HCT116 (cell line): ENCODE results near the gene PROX1. TPM values are rescaled to one million over a fixed set of nuclear protein-coding genes. Genes with fewer than 3 reads are reported as not detected.

ENCODE experiments used
- ATAC-seq: fragments of 200-7000 bp; cut with Tn5 transposase; 2 replicates; pipeline ENCODE4 v1.9.1; 2020; ENCODE audit warnings: mild to moderate bottlenecking, moderate library complexity
- BruUV-seq: library from RNA; stranded (reverse); fragments of 400-500 nt; replicated peaks from 2 replicates; lab custom pipeline; 2021; lab: Mats Ljungman, UMichigan
- CTCF ChIA-PET: fragments of 300-600 bp; sonication (Branson Sonifier 250); formaldehyde crosslinking; loops from one replicate; lab custom pipeline; 2021; ENCODE audit warnings: antibody characterized with exemption; lab: Charles Lee
- POLR2A ChIA-PET: fragments of 300-600, 350-600 bp; sonication (Branson Sonifier 250); formaldehyde crosslinking; loops from one replicate; lab custom pipeline; 2021; ENCODE audit warnings: antibody characterized with exemption; lab: Charles Lee
- RAD21 ChIA-PET, 2 experiments: fragments of 300-600 bp; sonication (Branson Sonifier 250); formaldehyde crosslinking; loops; one replicate each; lab custom pipeline; 2023; ENCODE audit warnings: low total read pairs in 2 of 2; ENCODE audit not compliant: uncharacterized antibody in 2 of 2, unreplicated experiment in 2 of 2, low non-redundant PET in 1 of 2; lab: Charles Lee
- DNase-seq: peaks from one replicate; pipeline ENCODE4 v3.0.0-alpha.2; 2010; ENCODE audit warnings: low read depth, low spot score
- H2AFZ ChIP-seq: fragments of 200-600 bp; shearing (Covaris generic), sonication (generic); 2 replicates; pipeline ENCODE4 v1.6.1; 2017; ENCODE audit warnings: low read depth, mixed run types, mixed read lengths, antibody characterized with exemption, low read length; ENCODE audit not compliant: poor library complexity, severe bottlenecking
- H3K27ac ChIP-seq: 2 replicates; pipeline ENCODE4 v1.5.1; 2012; ENCODE audit warnings: low read depth, low read length
- H3K27me3 ChIP-seq: fragments of 200-600 bp; sonication (generic); 2 replicates; pipeline ENCODE4 v1.6.1; 2016; ENCODE audit warnings: mixed run types, low read length, mixed read lengths; ENCODE audit not compliant: insufficient read depth
- H3K36me3 ChIP-seq, 2 experiments: fragments of 200-500 bp in 1 of 2; fragments of 200-600 bp in 1 of 2; sonication (Bioruptor generic) in 1 of 2; sonication (generic) in 1 of 2; 2 replicates each; pipeline versions ENCODE4 v1.5.1 to v1.6.1; 2014 to 2016; ENCODE audit warnings: low read length in 2 of 2, inconsistent platforms in 1 of 2, mixed read lengths in 1 of 2, mixed run types in 1 of 2; ENCODE audit not compliant: insufficient read depth in 2 of 2, control insufficient read depth in 1 of 2
- H3K4me1 ChIP-seq, 2 experiments: fragments of 200-600 bp in 1 of 2; sonication (generic) in 1 of 2; 2 replicates each; pipeline versions ENCODE4 v1.5.1 to v1.6.1; 2012 to 2017; ENCODE audit warnings: low read length in 2 of 2, inconsistent platforms in 1 of 2, mild to moderate bottlenecking in 1 of 2, mixed read lengths in 1 of 2, mixed run types in 1 of 2, moderate library complexity in 1 of 2; ENCODE audit not compliant: insufficient read depth in 2 of 2, control insufficient read depth in 1 of 2
- H3K4me2 ChIP-seq: fragments of 200-600 bp; sonication (generic); 2 replicates; pipeline ENCODE4 v1.6.1; 2017; ENCODE audit warnings: mixed run types, low read length, mixed read lengths
- H3K4me3 ChIP-seq, 2 experiments: fragments of 200-600 bp in 1 of 2; sonication (generic) in 1 of 2; replicated peaks in 1 of 2; 2 replicates each; pipeline ENCODE4 v1.5.1; 2011 to 2016; ENCODE audit warnings: low read length in 2 of 2, control low read depth in 1 of 2, low read depth in 1 of 2, mild to moderate bottlenecking in 1 of 2, mixed read lengths in 1 of 2, mixed run types in 1 of 2
- H3K79me2 ChIP-seq: fragments of 200-600 bp; sonication (generic); 2 replicates; pipeline ENCODE4 v1.6.1; 2017; ENCODE audit warnings: mild to moderate bottlenecking, mixed run types, low read length, moderate library complexity, mixed read lengths; ENCODE audit not compliant: insufficient read depth
- H3K9ac ChIP-seq: fragments of 200-600 bp; sonication (generic); 2 replicates; pipeline ENCODE4 v1.6.1; 2016; ENCODE audit warnings: low read length, mixed read lengths
- H3K9me2 ChIP-seq: fragments of 200-600 bp; sonication (generic), shearing (Covaris generic); 2 replicates; pipeline ENCODE4 v1.6.1; 2017; ENCODE audit warnings: mixed run types, mild to moderate bottlenecking, moderate library complexity; ENCODE audit not compliant: insufficient read depth
- H3K9me3 ChIP-seq, 2 experiments: fragments of 200-500 bp in 1 of 2; fragments of 200-600 bp in 1 of 2; sonication (Bioruptor generic) in 1 of 2; sonication (generic) in 1 of 2; 2 replicates each; pipeline ENCODE4 v1.6.1; 2014 to 2017; ENCODE audit warnings: low read length in 2 of 2, mixed read lengths in 2 of 2, inconsistent platforms in 1 of 2, low read depth in 1 of 2, mild to moderate bottlenecking in 1 of 2, mixed run types in 1 of 2, moderate library complexity in 1 of 2; ENCODE audit not compliant: control insufficient read depth in 1 of 2, insufficient read depth in 1 of 2
- H4K20me1 ChIP-seq: fragments of 200-600 bp; sonication (generic), shearing (Covaris generic); 2 replicates; pipeline ENCODE4 v1.6.1; 2017; ENCODE audit warnings: mixed run types, mild to moderate bottlenecking, moderate library complexity; ENCODE audit not compliant: insufficient read depth
- EGR1 ChIP-seq: IDR thresholded peaks from 2 replicates; pipeline ENCODE4 v1.6.1; 2012; ENCODE audit warnings: low read depth
- FOSL1 ChIP-seq: IDR thresholded peaks from 2 replicates; pipeline ENCODE4 v1.6.1; 2012; ENCODE audit warnings: low read depth
- RAD21 ChIP-seq: IDR thresholded peaks from 2 replicates; pipeline ENCODE4 v1.6.1; 2012; ENCODE audit warnings: low read depth, mild to moderate bottlenecking
- intact Hi-C: fragments of 100-400 bp; cut with micrococcal nuclease; formaldehyde crosslinking; loops from 2 replicates; pipeline ENCODE4 v1.10.0; 2022
- total RNA-seq: library from RNA; stranded (reverse); gene quantifications from one replicate; pipeline ENCODE4 v1.2.1, GENCODE V29; 2021; ENCODE audit not compliant: unreplicated experiment
- TF ChIP-seq, protein P1 (sequence below), 3 experiments: fragments of 200-600 bp in 1 of 3; sonication (generic) in 1 of 3; IDR thresholded peaks in 2 of 3; conservative IDR thresholded peaks in 1 of 3; 2 replicates each; pipeline ENCODE4 v1.5.1; 2012 to 2017; ENCODE audit warnings: low read depth in 2 of 3, low read length in 2 of 3, antibody characterized with exemption in 1 of 3, borderline replicate concordance in 1 of 3, control low read depth in 1 of 3, mild to moderate bottlenecking in 1 of 3, mixed read lengths in 1 of 3, mixed run types in 1 of 3, moderate library complexity in 1 of 3; ENCODE audit not compliant: insufficient read depth in 1 of 3

The PROX1 gene
- total RNA-seq, 1 experiment from 2014 or later = 0.22 TPM

DNA sequence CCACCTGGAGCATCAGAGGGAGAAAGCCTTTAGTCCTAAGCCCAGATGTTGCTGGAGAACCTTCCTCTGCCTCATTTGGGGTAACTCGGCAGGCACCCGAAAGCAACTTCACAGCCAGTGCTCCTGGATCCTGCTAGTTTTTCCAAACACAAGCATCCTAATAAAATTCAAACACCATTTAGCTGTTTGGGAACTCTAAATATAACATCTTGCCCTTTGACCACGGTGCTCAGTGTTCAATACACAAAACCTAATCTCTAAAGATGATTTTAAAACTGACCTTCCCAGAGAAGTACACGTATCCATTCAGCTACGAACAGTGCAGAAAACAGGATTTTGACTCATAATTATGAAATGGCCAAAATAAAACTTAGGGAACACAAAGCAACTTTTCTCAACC lies 40.3 kb downstream of the PROX1 start:
- no TSS peak for BruUV-seq
- Histone ChIP-seq H2AFZ (no peak overlapping the region), H3K27ac (no peak overlapping the region), H3K36me3 (no peaks in the 10 kb centered on the region), H3K4me1 (no peaks in the 10 kb centered on the region), H3K79me2 (no peaks in the 10 kb centered on the region), H3K9me3 (no peaks in the 10 kb centered on the region), H3K4me2 (no peak overlapping the region), H3K4me3 (no peak overlapping the region), H3K27me3 (peaks cover 9% of the 10 kb centered on the region; the same call in 1 of the 2 replicates), H4K20me1 (no peaks in the 10 kb centered on the region)
- DNase-seq (no peak), ATAC-seq (no peak)
- intact Hi-C loops = no loop called here
- CTCF ChIA-PET = no interaction called here
- POLR2A ChIA-PET = no interaction called here
- RAD21 ChIA-PET = no interaction called here
- TF ChIP-seq EGR1 (no peak), RAD21 (no peak)
- TF ChIP-seq, all 23 proteins: peak for 0
- Histone ChIP-seq H3K9me2 (no peaks in the 10 kb centered on the region), H3K9ac (no peak overlapping the region)

DNA sequence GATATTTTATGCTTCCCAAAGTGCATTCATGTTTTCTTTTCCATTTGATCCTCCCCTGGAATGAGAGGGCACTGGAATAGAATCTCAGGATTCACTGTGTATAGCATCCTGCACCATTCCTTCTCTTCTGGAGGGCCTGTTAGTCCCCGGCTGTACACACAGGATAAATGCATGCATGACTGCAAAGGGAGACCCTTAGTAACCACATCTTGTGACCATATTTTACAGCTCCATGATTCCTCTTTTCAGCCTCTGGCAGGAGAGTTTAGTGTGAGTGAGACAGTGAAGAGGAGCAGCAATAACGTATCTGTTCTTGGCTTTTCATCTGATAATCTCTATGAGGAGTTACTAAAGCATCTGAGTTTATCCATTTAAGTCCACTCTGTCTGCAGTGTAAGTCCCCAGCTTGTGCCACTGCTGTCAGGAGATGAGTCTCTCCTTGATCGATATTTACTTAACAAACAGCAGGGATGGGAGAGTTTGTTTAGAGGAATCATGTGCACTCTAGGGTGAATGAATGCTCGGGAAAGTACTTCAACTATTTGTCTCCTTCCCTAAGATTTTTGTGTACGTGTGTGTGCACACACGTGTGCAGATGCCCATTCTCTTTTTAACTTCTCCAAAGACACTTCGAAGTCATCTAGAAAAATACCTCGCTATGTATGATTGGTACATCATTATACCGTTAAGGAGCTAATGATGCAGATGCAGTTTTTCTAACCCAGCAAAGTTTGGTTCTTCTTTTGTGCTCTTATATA lies 41.1 kb downstream of the PROX1 start:
- BruUV-seq = no TSS peak
- intact Hi-C loops = no loop called here
- H3K9me3 ChIP-seq = no peaks in the 10 kb centered on the region
- ATAC-seq (no peak), DNase-seq (no peak)
- no peak overlapping the region for H3K4me3 ChIP-seq
- RAD21 ChIA-PET = no interaction called here
- TF ChIP-seq FOSL1 = no peak
- TF ChIP-seq, protein P1, sequence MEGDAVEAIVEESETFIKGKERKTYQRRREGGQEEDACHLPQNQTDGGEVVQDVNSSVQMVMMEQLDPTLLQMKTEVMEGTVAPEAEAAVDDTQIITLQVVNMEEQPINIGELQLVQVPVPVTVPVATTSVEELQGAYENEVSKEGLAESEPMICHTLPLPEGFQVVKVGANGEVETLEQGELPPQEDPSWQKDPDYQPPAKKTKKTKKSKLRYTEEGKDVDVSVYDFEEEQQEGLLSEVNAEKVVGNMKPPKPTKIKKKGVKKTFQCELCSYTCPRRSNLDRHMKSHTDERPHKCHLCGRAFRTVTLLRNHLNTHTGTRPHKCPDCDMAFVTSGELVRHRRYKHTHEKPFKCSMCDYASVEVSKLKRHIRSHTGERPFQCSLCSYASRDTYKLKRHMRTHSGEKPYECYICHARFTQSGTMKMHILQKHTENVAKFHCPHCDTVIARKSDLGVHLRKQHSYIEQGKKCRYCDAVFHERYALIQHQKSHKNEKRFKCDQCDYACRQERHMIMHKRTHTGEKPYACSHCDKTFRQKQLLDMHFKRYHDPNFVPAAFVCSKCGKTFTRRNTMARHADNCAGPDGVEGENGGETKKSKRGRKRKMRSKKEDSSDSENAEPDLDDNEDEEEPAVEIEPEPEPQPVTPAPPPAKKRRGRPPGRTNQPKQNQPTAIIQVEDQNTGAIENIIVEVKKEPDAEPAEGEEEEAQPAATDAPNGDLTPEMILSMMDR (IDR thresholded peaks at IDR 0.05 in 2 of 3, conservative IDR thresholded peaks at IDR 0.05 in 1 of 3; ENCODE audit: borderline replicate concordance in 1 of 3, insufficient read depth in 1 of 3, low read depth in 2 of 3, low read length in 2 of 3) = no peak
- no peak overlapping the region for H3K27ac ChIP-seq
- peaks cover 9% of the 10 kb centered on the region; the same call in 1 of the 2 replicates for H3K27me3 ChIP-seq
- no peaks in the 10 kb centered on the region for H3K9me2 ChIP-seq
- H3K79me2 ChIP-seq = no peaks in the 10 kb centered on the region
- H2AFZ ChIP-seq = no peak overlapping the region
- CTCF ChIA-PET = no interaction called here
- H3K9ac ChIP-seq = no peak overlapping the region
- H3K36me3 ChIP-seq = no peaks in the 10 kb centered on the region
- H3K4me2 ChIP-seq = no peak overlapping the region
- POLR2A ChIA-PET = no interaction called here
- H4K20me1 ChIP-seq = no peaks in the 10 kb centered on the region
- no peaks in the 10 kb centered on the region for H3K4me1 ChIP-seq
